ENCODE measurements around the gene PDE1C. TPM values are rescaled to one million over a fixed set of nuclear protein-coding genes. Genes with fewer than 3 reads are reported as not detected.

Gene PDE1C
- total RNA-seq, 1 donor from 2014 or later = 0.26 TPM

DNA sequence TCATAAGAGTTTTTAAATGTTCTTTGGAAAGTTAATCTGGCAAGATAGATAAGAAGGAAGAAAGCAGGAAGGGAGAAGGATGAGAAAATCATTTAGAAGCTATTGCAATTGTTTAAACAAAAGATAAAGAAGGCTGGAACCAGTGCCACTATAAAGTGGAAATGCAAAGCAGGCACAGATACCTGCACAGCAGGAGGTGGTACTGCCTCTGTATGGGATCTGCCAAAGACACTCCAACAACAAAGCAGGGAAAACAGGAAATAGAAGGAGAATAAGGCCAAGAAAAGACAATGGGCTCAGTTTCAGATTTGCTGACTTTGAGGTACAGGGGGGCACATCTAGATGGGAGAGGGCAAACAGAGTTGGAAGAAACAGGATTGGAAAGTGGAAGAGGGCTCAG, 244.6 kb downstream of the PDE1C start:
- DNase-seq (ENCODE audit: low read depth, low spot score) = no peak

DNA sequence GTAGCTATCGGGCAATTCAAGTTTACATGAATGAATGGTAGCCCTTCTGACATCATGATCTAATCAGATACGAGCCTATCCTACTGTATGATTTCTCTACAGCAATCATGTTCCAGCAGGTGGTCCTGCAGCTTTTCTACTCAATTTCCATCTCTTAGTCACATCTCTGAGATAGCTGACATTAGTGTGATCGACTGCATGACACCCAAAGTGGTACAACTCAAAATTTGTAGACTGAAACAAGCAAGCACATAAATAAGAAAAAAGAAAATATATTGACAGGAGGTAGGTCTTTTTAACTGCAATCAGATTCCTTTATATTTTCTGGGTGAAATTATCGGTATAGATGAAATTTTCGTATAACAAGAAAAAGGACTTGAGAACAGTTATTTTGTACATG, 251.2 kb downstream of the PDE1C start:
- H3K36me3 Mint-ChIP-seq (ENCODE audit: low read depth) = no peaks in the 10 kb centered on the region
- no peak overlapping the region for H3K27ac Mint-ChIP-seq (ENCODE audit: unreplicated experiment)
- H3K4me1 Mint-ChIP-seq = no peaks in the 10 kb centered on the region
- H3K9me3 Mint-ChIP-seq = no peaks in the 10 kb centered on the region
- no peak overlapping the region for H3K4me3 Mint-ChIP-seq
- peaks cover 6% of the 10 kb centered on the region for H3K27me3 Mint-ChIP-seq (ENCODE audit: low read depth)
- TF ChIP-seq, protein P1, sequence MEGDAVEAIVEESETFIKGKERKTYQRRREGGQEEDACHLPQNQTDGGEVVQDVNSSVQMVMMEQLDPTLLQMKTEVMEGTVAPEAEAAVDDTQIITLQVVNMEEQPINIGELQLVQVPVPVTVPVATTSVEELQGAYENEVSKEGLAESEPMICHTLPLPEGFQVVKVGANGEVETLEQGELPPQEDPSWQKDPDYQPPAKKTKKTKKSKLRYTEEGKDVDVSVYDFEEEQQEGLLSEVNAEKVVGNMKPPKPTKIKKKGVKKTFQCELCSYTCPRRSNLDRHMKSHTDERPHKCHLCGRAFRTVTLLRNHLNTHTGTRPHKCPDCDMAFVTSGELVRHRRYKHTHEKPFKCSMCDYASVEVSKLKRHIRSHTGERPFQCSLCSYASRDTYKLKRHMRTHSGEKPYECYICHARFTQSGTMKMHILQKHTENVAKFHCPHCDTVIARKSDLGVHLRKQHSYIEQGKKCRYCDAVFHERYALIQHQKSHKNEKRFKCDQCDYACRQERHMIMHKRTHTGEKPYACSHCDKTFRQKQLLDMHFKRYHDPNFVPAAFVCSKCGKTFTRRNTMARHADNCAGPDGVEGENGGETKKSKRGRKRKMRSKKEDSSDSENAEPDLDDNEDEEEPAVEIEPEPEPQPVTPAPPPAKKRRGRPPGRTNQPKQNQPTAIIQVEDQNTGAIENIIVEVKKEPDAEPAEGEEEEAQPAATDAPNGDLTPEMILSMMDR (conservative IDR thresholded peaks at IDR 0.05) = no peak
- DNase-seq (ENCODE audit: low read depth, low spot score) = no peak

More for the DNA sequence above, 244.6 kb downstream of the PDE1C start:
- Mint-ChIP-seq H3K27ac (ENCODE audit: unreplicated experiment) (peak overlapping the region; percentile 3), H3K4me1 (no peaks in the 10 kb centered on the region), H3K9me3 (peaks cover 4% of the 10 kb centered on the region), H3K27me3 (ENCODE audit: low read depth) (no peaks in the 10 kb centered on the region), H3K36me3 (ENCODE audit: low read depth) (no peaks in the 10 kb centered on the region), H3K4me3 (no peak overlapping the region)
- TF ChIP-seq, protein P1 (conservative IDR thresholded peaks at IDR 0.05) = no peak

DNA sequence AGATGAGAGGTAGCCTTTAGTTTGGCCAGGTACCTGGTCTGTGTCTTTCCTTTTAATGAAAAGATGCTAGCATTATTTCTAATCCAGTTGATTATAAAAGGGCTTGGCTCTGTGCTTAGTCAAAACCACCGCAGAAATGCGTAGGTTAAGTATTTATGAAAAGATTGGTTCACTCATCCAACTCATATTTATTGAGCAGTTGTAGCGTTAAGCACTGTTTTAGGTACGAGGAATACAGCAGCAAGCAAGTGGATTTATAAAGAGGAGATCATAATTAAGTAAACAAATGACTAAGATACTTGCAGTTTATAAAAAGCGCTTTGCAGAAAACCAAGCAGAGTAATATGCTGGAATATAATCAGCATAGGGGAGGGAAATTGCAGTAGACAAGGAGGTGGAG, 253.4 kb downstream of the PDE1C start:
- no peaks in the 10 kb centered on the region for H3K9me3 Mint-ChIP-seq
- no peak overlapping the region for H3K27ac Mint-ChIP-seq (ENCODE audit: unreplicated experiment)
- H3K36me3 Mint-ChIP-seq (ENCODE audit: low read depth) = no peaks in the 10 kb centered on the region
- no peak overlapping the region for H3K4me3 Mint-ChIP-seq
- no peaks in the 10 kb centered on the region for H3K4me1 Mint-ChIP-seq
- TF ChIP-seq, protein P1 (conservative IDR thresholded peaks at IDR 0.05) = no peak
- H3K27me3 Mint-ChIP-seq (ENCODE audit: low read depth) = peaks cover 6% of the 10 kb centered on the region
- no peak for DNase-seq (ENCODE audit: low read depth, low spot score)

DNA sequence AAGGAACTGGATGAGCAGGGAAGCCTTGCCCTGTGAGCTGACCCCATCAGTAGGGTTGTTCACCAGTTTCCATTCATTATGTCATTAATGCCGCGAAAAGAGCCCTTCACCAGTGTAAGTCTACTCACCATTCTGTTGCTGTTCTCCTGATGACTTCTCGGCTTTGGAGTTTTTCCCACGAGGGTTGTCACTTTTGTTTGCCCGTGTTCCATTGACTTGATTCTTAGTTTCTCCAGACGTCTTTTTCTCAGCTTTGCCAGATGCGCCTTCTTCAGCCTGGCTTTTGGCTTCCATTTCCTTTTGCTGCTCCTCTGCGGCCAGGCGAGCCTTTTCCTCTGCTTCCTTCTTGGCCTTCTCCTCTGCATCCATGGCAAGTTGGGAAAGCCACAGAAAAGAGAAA, 254.4 kb downstream of the PDE1C start:
- H3K4me3 Mint-ChIP-seq = no peak overlapping the region
- TF ChIP-seq, protein P1 (conservative IDR thresholded peaks at IDR 0.05) = no peak
- peaks cover 6% of the 10 kb centered on the region for H3K27me3 Mint-ChIP-seq (ENCODE audit: low read depth)
- no peak for DNase-seq (ENCODE audit: low read depth, low spot score)
- no peaks in the 10 kb centered on the region for H3K9me3 Mint-ChIP-seq
- H3K4me1 Mint-ChIP-seq = no peaks in the 10 kb centered on the region
- no peaks in the 10 kb centered on the region for H3K36me3 Mint-ChIP-seq (ENCODE audit: low read depth)
- H3K27ac Mint-ChIP-seq (ENCODE audit: unreplicated experiment) = no peak overlapping the region

DNA sequence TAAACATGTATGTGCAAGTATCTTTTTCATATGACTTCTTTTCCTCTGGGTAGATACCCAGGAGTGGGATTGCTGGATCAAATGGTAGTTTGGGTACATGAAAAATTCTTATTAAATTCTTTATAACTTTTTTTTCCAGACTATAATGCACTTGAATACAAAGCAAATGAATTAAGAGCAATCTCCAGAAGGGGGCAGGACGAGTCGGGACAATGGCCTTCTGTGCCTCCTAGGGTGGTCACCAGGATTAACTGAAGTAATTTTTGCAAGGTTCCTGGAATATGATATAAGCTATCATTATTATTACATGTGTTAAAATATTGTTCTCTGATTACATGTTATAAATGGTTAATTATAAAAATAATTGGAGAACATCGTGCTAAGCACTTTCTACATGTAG, 256.0 kb downstream of the PDE1C start:
- H3K4me3 Mint-ChIP-seq = no peak overlapping the region
- no peaks in the 10 kb centered on the region for H3K9me3 Mint-ChIP-seq
- TF ChIP-seq, protein P1 (conservative IDR thresholded peaks at IDR 0.05) = peak; percentile 45
- no peaks in the 10 kb centered on the region for H3K4me1 Mint-ChIP-seq
- no peaks in the 10 kb centered on the region for H3K36me3 Mint-ChIP-seq (ENCODE audit: low read depth)
- peak; percentile 3 for DNase-seq (ENCODE audit: low read depth, low spot score)
- H3K27ac Mint-ChIP-seq (ENCODE audit: unreplicated experiment) = no peak overlapping the region
- no peaks in the 10 kb centered on the region for H3K27me3 Mint-ChIP-seq (ENCODE audit: low read depth)
